ENCODE data around the gene VPS18. TPM values are rescaled to one million over a fixed set of nuclear protein-coding genes. Genes with fewer than 3 reads are reported as not detected.
A peak's percentile ranks its signal among the peaks of the same experiment; 100 is the strongest.

Gene VPS18
- total and polyA plus RNA-seq, 2 donors (not counting 3 experiments of a cell fraction or from before 2014, with no cell fraction given) = 29.3 to 32.8 TPM

DNA sequence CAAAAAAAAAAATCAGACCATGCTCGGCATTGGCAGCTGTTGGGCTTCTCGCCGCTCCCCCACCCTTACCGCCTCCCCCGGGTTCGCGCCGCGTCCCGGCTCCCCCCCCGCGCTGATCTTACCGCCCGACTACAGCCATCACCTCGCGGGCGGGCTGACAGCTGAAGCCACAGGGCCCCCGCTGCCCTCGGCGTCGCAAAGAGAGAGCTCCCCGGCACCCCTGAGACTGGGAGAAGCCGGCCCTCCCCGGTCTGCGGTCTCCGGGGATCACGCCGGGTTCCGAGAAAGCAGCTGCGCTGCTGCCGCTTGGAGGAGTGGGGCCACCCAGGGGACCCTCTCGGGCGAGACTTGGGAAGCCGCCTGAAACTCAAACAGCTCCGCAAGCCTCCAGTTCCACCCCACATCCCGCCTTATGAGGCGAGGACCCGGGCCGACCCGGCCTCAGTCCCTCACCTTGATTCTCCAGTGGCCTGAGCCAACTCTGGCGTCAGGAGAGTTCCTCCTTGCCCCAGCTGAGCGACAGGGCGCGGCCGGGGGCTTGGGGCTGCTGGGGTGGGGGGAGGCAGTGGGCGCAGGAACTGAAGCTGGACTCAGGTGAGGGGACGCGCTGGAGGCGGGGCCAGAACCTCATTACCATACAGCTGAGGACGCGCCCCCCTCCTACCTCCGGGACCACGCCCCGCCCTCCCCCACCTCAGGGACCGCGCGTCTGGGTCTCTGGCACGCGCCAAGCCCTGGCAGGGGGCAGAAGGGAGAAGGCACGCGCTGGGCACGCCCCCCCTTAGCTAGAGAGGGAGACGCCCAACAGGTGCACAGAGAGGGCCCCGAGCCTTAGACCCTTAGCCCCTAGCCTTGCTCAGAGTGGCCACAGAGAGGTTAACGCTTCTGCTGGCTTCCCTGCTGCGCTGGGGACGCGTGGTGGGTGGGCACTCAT, 33.9 kb downstream of the VPS18 start:
- no peak for DNase-seq (ENCODE audit: low read depth, low spot score)
- H3K4me1 ChIP-seq (ENCODE audit: control insufficient read depth, extremely low read depth, insufficient read depth, low read length) = peaks cover 25% of the 10 kb centered on the region
- H3K9ac ChIP-seq (replicated peaks; ENCODE audit: extremely low read depth, insufficient read depth, low read length) = no peak overlapping the region
- no peaks in the 10 kb centered on the region for H3K9me3 ChIP-seq (replicated peaks; ENCODE audit: control insufficient read depth, insufficient read depth, low read length)
- no TSS peak for BruUV-seq (replicated peaks)
- TF ChIP-seq EZH2 (IDR thresholded peaks at IDR 0.05; ENCODE audit: borderline replicate concordance, low read depth, low read length, severe bottlenecking) (peak; percentile 96), FOS (IDR thresholded peaks at IDR 0.05; ENCODE audit: borderline replicate concordance, insufficient read depth, low read length) (no peak), MYC (IDR thresholded peaks at IDR 0.05; ENCODE audit: low read depth, low read length) (no peak), POLR2AphosphoS5 (IDR thresholded peaks at IDR 0.05; ENCODE audit: insufficient read depth, low read depth, low read length) (no peak), JUN (IDR thresholded peaks at IDR 0.05; ENCODE audit: borderline replicate concordance, insufficient read depth, insufficient read length, low read depth) (no peak), POLR2A (IDR thresholded peaks at IDR 0.05; ENCODE audit: low read depth, low read length) (no peak)
- TF ChIP-seq, protein P1, sequence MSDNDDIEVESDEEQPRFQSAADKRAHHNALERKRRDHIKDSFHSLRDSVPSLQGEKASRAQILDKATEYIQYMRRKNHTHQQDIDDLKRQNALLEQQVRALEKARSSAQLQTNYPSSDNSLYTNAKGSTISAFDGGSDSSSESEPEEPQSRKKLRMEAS (IDR thresholded peaks at IDR 0.05; ENCODE audit: insufficient read depth, insufficient read length) = no peak
- H3K27me3 ChIP-seq (ENCODE audit: control insufficient read depth in 2 of 2, insufficient read depth in 2 of 2, low read length in 2 of 2) = peaks cover 14 to 21% of the 10 kb centered on the region in 2 experiments
- peak overlapping the region in 2 of 3 experiments; percentile 6 to 89 for H3K4me3 ChIP-seq (replicated peaks in 1 of 3; ENCODE audit: insufficient read depth in 1 of 3, low read depth in 1 of 3, low read length in 3 of 3)
- FAIRE-seq = no peak
- intact Hi-C loops (cut with micrococcal nuclease) = no loop called here
- CTCF ChIA-PET = interaction anchor here (1.1 to 12.4 kb wide), 5 partner anchors 11 to 92 kb away, joined by 4 to 260 read pairs (median 120); no protein-coding TSS in a partner anchor
- POLR2A ChIA-PET = interaction anchor here (0.6 to 4.2 kb wide), 13 partner anchors 9 to 108 kb away, joined by 3 to 79 read pairs (median 5); partner anchors contain the start of gene CHAC1
- H3K27ac ChIP-seq (ENCODE audit: insufficient read depth, low read depth, low read length) = no peak overlapping the region
- no peaks in the 10 kb centered on the region for H4K20me1 ChIP-seq (replicated peaks; ENCODE audit: control insufficient read depth, extremely low read depth, insufficient read depth, low read length)
- no peaks in the 10 kb centered on the region for H3K79me2 ChIP-seq (ENCODE audit: control insufficient read depth, insufficient read depth, low read length)
- H2AFZ ChIP-seq (ENCODE audit: low read depth, low read length) = peak overlapping the region; percentile 29
- peak overlapping the region; percentile 35 for H3K4me2 ChIP-seq (ENCODE audit: insufficient read depth, low read length)
- dilution Hi-C loops (cut with MboI; ENCODE audit: extremely low pct_ligation_motif_present, low sequenced_read_pairs) = no loop called here
- H3K36me3 ChIP-seq (ENCODE audit: control insufficient read depth in 2 of 2, extremely low read depth in 1 of 2, insufficient read depth in 2 of 2, low read length in 2 of 2) = peaks cover 0 to 11% of the 10 kb centered on the region in 2 experiments
- H3K9me1 ChIP-seq (replicated peaks; ENCODE audit: control insufficient read depth, extremely low read depth, insufficient read depth, low read length) = no peaks in the 10 kb centered on the region

All from endothelial cell of umbilical vein (primary cell).